Ectodermal cell (in vitro differentiated cells): Measurements from ENCODE around the gene ORM1.

Source experiments
- H3K27ac ChIP-seq: 2 replicates; pipeline ENCODE4 v1.7.0; 2013; ENCODE audit warnings: mild to moderate bottlenecking, low read depth, low read length; ENCODE audit not compliant: insufficient read depth, poor library complexity, severe bottlenecking
- H3K27me3 ChIP-seq: 2 replicates; pipeline ENCODE4 v1.7.0; 2013; ENCODE audit warnings: mild to moderate bottlenecking, low read length; ENCODE audit not compliant: insufficient read depth, control insufficient read depth, poor library complexity, severe bottlenecking
- H3K36me3 ChIP-seq: one replicate; pipeline ENCODE4 v1.7.0; 2013; ENCODE audit warnings: low read length; ENCODE audit not compliant: control insufficient read depth, insufficient read depth
- H3K4me1 ChIP-seq: one replicate; pipeline ENCODE4 v1.7.0; 2013; ENCODE audit warnings: low read length; ENCODE audit not compliant: control insufficient read depth, insufficient read depth
- H3K4me3 ChIP-seq: 2 replicates; pipeline ENCODE4 v1.7.0; 2013; ENCODE audit warnings: low read depth, low read length, control low read depth; ENCODE audit not compliant: insufficient read depth
- H3K9me3 ChIP-seq: 2 replicates; pipeline ENCODE4 v1.7.0; 2013; ENCODE audit warnings: mild to moderate bottlenecking, low read length, moderate library complexity; ENCODE audit not compliant: control insufficient read depth
- WGBS, 2 experiments: methylation state at CpG; one replicate each; pipeline ENCODE4 v1.1.7; 2013; ENCODE audit warnings: missing lambda C conversion rate in 2 of 2; 5-methylcytosine and 5-hydroxymethylcytosine counted together

Gene ORM1

DNA sequence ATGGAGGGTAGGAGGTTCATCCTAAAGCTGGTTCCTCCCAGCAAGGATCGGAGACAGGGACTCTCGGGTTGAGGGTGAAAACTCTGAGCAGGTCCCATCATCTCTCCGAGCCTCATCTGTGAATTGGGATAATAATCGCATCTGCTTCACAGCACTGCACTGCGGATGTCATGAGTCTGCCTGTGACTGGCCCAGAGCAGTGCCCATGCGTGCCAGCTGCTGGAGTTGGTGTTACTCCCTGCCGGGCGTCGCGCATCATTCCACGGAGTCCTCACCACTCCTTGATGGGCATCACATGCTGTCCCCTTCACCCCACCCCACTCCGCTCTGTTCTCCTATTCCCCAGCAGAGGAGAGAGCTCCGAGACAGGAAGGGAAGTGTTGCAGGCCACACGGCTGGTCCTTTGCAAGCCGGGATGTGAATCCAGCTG is 35.1 kb upstream of the ORM1 start:
- H3K27me3 ChIP-seq, result no peaks in the 10 kb centered on the region
- 88% methylated on average over 15 of the region's 15 CpGs for WGBS, 2 experiments
- no peaks in the 10 kb centered on the region for H3K9me3 ChIP-seq
- H3K27ac ChIP-seq, result no peak overlapping the region
- H3K4me3 ChIP-seq, result no peak overlapping the region
- H3K4me1 ChIP-seq, result peaks cover 26% of the 10 kb centered on the region
- H3K36me3 ChIP-seq, result no peaks in the 10 kb centered on the region

DNA sequence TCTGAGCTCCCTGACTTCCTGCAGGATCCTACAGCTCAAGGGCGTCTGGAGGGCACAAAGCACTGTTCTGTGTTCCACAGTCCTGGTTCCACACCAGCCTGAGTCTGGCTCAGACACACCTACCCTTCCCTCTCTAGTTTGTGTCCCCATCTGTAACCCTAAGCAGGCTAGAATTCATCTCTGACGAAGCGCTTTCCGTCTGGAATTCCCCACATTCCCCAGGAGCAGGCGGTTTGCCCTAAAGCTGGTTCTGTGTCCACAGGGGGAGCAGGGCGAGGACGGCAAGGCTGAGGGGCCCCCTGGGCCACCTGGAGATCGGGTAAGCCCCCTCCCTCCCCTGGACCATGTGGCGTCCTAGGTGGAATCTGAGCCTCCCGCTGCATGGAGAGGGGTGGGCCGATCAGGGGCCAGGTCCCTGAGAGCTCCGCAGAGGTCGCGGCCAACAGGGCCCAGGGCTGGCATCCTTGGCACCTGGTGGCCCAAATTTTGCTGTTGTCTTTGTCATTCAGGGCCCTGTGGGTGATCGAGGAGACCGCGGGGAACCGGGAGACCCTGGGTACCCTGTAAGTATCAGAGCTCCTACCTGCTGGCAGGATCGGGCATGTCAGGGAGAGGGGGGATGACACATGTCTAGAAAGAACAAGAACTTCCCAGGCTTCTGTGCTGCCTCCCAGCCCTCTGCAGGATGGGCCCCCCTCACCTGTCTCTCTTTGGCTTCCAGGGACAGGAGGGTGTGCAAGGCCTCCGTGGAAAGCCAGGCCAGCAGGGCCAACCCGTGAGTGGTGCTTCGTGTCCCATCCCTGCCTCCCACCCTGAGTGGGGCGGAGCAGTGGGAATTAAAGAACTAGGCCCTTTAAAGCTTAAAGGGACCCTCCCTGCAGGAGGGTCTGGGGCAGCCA is 34.5 kb upstream of the ORM1 start:
- H3K27ac ChIP-seq, result no peak overlapping the region
- H3K4me3 ChIP-seq, result no peak overlapping the region
- H3K27me3 ChIP-seq, result no peaks in the 10 kb centered on the region
- H3K4me1 ChIP-seq, result peaks cover 26% of the 10 kb centered on the region
- WGBS, 2 experiments, result 58 to 61% methylated on average over 23 of the region's 23 CpGs
- no peaks in the 10 kb centered on the region for H3K36me3 ChIP-seq
- H3K9me3 ChIP-seq, result no peaks in the 10 kb centered on the region

DNA sequence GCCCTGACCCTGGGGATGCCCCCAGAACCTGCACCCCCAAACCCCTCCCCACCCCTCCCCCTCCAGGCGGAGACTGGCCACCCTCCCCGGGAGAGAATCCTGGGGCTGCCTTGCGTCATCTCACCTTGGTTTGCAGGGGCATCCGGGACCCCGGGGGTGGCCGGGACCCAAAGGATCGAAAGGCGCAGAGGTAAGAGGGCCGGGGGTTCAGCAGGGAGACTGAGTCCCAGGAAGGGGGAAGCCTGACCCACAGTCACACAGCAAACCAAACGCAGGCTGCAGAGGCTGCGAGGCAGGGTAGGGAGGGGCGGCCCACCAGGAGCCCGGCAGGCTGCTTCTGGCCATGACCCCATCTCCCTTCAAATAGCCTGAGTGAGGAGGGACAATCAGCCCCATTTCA is 33.8 kb upstream of the ORM1 start:
- H3K4me1 ChIP-seq, result peaks cover 26% of the 10 kb centered on the region
- H3K27ac ChIP-seq, result no peak overlapping the region
- H3K36me3 ChIP-seq, result peaks cover under 1% of the 10 kb centered on the region
- H3K27me3 ChIP-seq, result no peaks in the 10 kb centered on the region
- 91 to 92% methylated on average over 13 of the region's 13 CpGs for WGBS, 2 experiments
- H3K4me3 ChIP-seq, result no peak overlapping the region
- H3K9me3 ChIP-seq, result no peaks in the 10 kb centered on the region

DNA sequence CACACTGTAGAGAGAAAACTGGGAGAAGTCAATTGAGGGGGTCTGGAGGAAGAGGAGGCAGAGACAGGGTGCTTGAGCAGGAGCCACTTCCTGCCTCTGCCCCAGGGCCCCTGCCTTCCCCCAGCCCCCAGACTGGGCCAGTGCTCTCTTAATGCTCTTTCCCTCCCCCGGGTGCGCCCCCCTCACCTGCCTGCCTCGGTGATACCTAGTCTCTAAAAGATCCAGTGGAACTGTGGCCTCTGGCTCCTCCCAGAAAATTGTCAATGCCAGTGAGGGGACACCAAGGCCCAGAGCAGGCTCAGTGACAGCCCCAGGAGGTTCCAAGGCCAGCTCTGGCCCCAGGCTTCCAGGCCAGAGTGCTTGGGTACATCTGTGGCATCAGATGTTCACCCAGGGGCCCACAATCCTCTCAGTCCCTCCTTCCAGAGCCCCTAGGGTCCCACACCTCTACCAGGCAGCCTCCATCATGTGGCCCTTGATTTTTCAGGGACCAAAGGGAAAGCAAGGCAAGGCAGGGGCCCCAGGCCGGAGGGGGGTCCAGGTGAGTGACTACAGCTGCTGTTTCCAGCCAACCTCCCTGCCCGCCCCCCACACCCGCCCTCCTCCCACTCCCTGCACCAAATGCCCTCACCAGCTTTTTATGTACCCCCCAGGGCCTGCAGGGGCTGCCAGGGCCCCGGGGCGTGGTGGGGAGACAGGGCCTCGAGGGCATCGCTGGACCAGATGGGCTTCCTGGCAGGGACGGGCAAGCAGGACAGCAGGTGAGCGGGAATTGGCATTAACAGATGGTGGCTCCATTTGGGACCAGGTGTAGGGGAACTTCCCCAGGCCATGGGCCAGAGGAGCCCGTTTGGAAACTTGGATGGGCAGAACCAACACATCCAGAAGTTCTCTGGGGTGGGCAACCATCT is 33.1 kb upstream of the ORM1 start:
- Histone ChIP-seq H3K36me3 (peaks cover 8% of the 10 kb centered on the region), H3K27me3 (no peaks in the 10 kb centered on the region), H3K4me3 (no peak overlapping the region), H3K27ac (no peak overlapping the region), H3K9me3 (no peaks in the 10 kb centered on the region), H3K4me1 (peaks cover 26% of the 10 kb centered on the region)
- 91 to 94% methylated on average over 13 of the region's 13 CpGs for WGBS, 2 experiments

DNA sequence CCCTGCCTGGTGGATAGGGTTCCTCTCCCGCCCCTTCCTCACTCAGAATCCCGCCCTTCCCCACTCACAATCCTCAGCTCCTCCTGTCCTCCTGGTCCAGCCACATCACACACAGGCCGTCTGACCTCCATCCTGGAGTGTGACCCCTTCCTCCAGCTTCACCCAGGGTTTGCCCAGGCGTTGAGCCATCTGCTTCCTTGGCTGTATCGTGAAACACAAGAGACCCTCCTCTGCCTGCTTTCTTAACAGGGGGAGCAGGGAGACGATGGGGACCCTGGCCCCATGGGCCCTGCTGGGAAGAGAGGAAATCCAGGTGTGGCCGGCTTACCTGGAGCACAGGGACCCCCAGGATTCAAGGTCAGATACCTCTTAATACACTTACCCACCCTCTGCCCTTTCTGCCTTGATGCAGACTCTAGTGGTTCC is 32.3 kb upstream of the ORM1 start:
- H3K36me3 ChIP-seq, result peaks cover 15% of the 10 kb centered on the region
- H3K4me3 ChIP-seq, result no peak overlapping the region
- H3K27me3 ChIP-seq, result no peaks in the 10 kb centered on the region
- no peak overlapping the region for H3K27ac ChIP-seq
- no peaks in the 10 kb centered on the region for H3K9me3 ChIP-seq
- H3K4me1 ChIP-seq, result peaks cover 21% of the 10 kb centered on the region
- WGBS, 2 experiments, result 80 to 84% methylated on average over 7 of the region's 7 CpGs

- H3K27ac ChIP-seq, result no peak overlapping the region
- 21 to 23% methylated on average over 12 of the region's 12 CpGs for WGBS, 2 experiments
- H3K27me3 ChIP-seq, result no peaks in the 10 kb centered on the region
- H3K9me3 ChIP-seq, result no peaks in the 10 kb centered on the region
- no peak overlapping the region for H3K4me3 ChIP-seq
- H3K36me3 ChIP-seq, result peaks cover 16% of the 10 kb centered on the region
- H3K4me1 ChIP-seq, result peaks cover 16% of the 10 kb centered on the region
These were observed 31.8 kb upstream of the ORM1 start for GRCh38 chr9:114291064-114291474.

DNA sequence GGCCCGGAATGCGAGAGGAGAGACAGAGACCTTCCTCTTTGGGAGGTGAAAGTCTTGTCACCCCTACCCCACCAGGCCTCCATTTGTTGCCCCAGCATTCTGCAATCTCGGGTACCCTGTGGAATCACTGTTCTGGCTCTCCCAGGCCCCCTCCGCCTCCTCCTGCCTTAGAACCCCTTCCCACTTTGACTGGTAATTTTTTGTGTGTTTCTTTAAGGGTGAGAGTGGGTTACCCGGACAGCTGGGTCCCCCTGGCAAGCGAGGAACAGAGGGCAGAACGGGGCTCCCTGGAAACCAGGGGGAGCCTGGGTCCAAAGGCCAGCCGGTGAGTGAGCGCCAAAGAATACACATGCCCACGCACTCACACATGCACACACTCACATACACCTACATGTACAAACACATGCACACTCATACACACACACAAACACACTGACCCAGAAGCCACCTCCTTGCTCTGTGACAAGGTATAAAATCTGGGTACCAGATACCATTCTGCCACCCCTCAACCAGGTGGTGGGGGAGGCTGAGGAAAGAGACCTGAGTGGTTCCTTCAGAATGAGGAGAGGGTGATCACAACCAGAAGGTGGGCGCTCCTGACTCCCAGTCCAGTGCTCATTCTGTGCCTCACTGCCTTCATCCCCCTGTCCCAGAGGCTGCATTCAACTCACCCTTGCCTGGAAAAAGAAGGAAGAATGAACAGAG is 30.9 kb upstream of the ORM1 start:
- 96% methylated on average over 11 of the region's 11 CpGs for WGBS, 2 experiments
- H3K27me3 ChIP-seq, result no peaks in the 10 kb centered on the region
- H3K4me1 ChIP-seq, result peaks cover 13% of the 10 kb centered on the region
- H3K36me3 ChIP-seq, result peaks cover 16% of the 10 kb centered on the region
- H3K9me3 ChIP-seq, result no peaks in the 10 kb centered on the region
- no peak overlapping the region for H3K27ac ChIP-seq
- no peak overlapping the region for H3K4me3 ChIP-seq

DNA sequence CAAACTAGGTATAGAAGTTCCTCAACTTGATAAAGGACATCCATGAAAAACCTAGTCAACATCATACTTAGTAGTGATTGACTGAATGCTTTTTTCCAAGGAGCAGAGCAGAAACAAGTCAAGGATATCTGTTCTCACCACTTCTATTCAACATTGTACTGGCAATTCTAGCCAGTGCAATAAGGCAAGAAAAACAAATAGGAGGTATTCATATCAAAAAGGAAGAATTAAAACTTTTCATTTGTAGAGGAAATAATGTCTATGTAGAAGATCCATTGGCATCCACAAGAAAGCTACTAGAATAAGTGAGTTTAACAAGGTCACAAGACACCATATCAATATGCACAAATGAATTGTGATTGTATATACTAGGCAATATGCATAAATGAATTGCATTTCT is 28.2 kb upstream of the ORM1 start:
- no peaks in the 10 kb centered on the region for H3K27me3 ChIP-seq
- H3K36me3 ChIP-seq, result peaks cover 21% of the 10 kb centered on the region
- no peak overlapping the region for H3K4me3 ChIP-seq
- H3K27ac ChIP-seq, result no peak overlapping the region
- no peaks in the 10 kb centered on the region for H3K4me1 ChIP-seq
- H3K9me3 ChIP-seq, result no peaks in the 10 kb centered on the region

GRCh38 chr9:114296338-114296737 is 26.6 kb upstream of the ORM1 start:
- Histone ChIP-seq H3K4me3 (no peak overlapping the region), H3K36me3 (peaks cover 21% of the 10 kb centered on the region), H3K9me3 (no peaks in the 10 kb centered on the region), H3K27me3 (no peaks in the 10 kb centered on the region), H3K4me1 (no peaks in the 10 kb centered on the region), H3K27ac (no peak overlapping the region)
- WGBS, 2 experiments, result 100% methylated on average over 1 of the region's 1 CpG; no CpG with 5 or more reads in 1 of the 2 experiments
